ENCODE measurements around the gene OR1C1. TPM values are rescaled to one million over a fixed set of nuclear protein-coding genes. Genes with fewer than 3 reads are reported as not detected.

The OR1C1 gene
- total RNA-seq, 4 donors from 2014 or later = not detected

Other genes with a start within 250 kb of the OR1C1 start
- gene OR2C3, start 224.1 kb downstream of the OR1C1 start, total RNA-seq = under 1 TPM in 1 of 4 donors, not detected in 3; 0.07 TPM
- 1 to 10 TPM in 2 of 4 donors, under 1 TPM in 1, not detected in 1; 0.21 to 1.5 (median 1.0) TPM for gene GCSAML, start 211.4 kb downstream of the OR1C1 start, total RNA-seq
- gene OR2G2, start 172.2 kb downstream of the OR1C1 start, total RNA-seq = not detected
- not detected for gene OR2G3, start 155.0 kb downstream of the OR1C1 start, total RNA-seq
- gene OR13G1, start 80.8 kb downstream of the OR1C1 start, total RNA-seq = not detected
- gene OR6F1, start 43.9 kb downstream of the OR1C1 start, total RNA-seq = not detected
- gene OR14K1, start 21.9 kb downstream of the OR1C1 start, total RNA-seq = not detected
- gene OR14A2, start 12.4 kb downstream of the OR1C1 start, total RNA-seq = not detected
- not detected for gene OR14A16, start 63.6 kb upstream of the OR1C1 start, total RNA-seq
- not detected for gene OR11L1, start 81.3 kb upstream of the OR1C1 start, total RNA-seq
- gene TRIM58, start 96.6 kb upstream of the OR1C1 start, total RNA-seq = 10 to 100 TPM in 1 of 4 donors, 1 to 10 TPM in 2, under 1 TPM in 1; 0.88 to 10.3 (median 2.1) TPM
- under 1 TPM in 1 of 4 donors, not detected in 3; 0.49 TPM for gene OR2W3, start 135.0 kb upstream of the OR1C1 start, total RNA-seq
- gene OR2T8, start 159.7 kb upstream of the OR1C1 start, total RNA-seq = under 1 TPM in 1 of 4 donors, not detected in 3; 0.40 TPM
- not detected for gene OR2AJ1, start 164.3 kb upstream of the OR1C1 start, total RNA-seq
- gene OR2L8, start 188.3 kb upstream of the OR1C1 start, total RNA-seq = not detected
- gene OR2AK2, start 204.7 kb upstream of the OR1C1 start, total RNA-seq = not detected